HepG2 (cell line): ENCODE results near the gene DCAKD. TPM values are rescaled to one million over a fixed set of nuclear protein-coding genes. Genes with fewer than 3 reads are reported as not detected.

Source experiments
- ADNP ChIP-seq: sonication (generic); formaldehyde crosslinking; IDR thresholded peaks from 2 replicates; pipeline ENCODE4 v1.4.0; 2020; ENCODE audit warnings: missing genetic modification reagents
- CBX1 ChIP-seq: IDR thresholded peaks from one replicate; pipeline ENCODE4 v1.6.1; 2016; ENCODE audit warnings: antibody characterized with exemption, low read depth
- LRRFIP1 ChIP-seq: sonication (generic); formaldehyde crosslinking; conservative IDR thresholded peaks from 2 replicates; pipeline ENCODE4 v1.4.0; 2020; ENCODE audit warnings: missing genetic modification reagents
- NR2F6 ChIP-seq, 2 experiments: IDR thresholded peaks; 2 replicates each; pipeline ENCODE4 v1.6.1; 2016; ENCODE audit warnings: antibody characterized with exemption in 1 of 2, mild to moderate bottlenecking in 1 of 2
- RFX3 ChIP-seq: IDR thresholded peaks from 2 replicates; pipeline ENCODE4 v1.6.1; 2016; ENCODE audit warnings: missing biosample characterization, missing genetic modification reagents
- SAFB2 ChIP-seq: sonication (generic); formaldehyde crosslinking; IDR thresholded peaks from 2 replicates; pipeline ENCODE4 v1.5.1; 2020; ENCODE audit warnings: missing genetic modification reagents, low read depth, mild to moderate bottlenecking, borderline replicate concordance
- ZBTB37 ChIP-seq: sonication (generic); formaldehyde crosslinking; IDR thresholded peaks from 2 replicates; pipeline ENCODE4 v1.4.0; 2020; ENCODE audit warnings: mild to moderate bottlenecking, missing genetic modification reagents
- ZNF350 ChIP-seq: sonication (generic); formaldehyde crosslinking; IDR thresholded peaks from 2 replicates; pipeline ENCODE4 v1.4.0; 2020; ENCODE audit warnings: mild to moderate bottlenecking, low read depth, missing genetic modification reagents, borderline replicate concordance
- ZSCAN20 ChIP-seq: sonication (generic); formaldehyde crosslinking; IDR thresholded peaks from 2 replicates; pipeline ENCODE4 v1.4.0; 2020; ENCODE audit warnings: missing genetic modification reagents, mild to moderate bottlenecking, borderline replicate concordance
- polyA plus RNA-seq, 8 experiments: library from polyadenylated mRNA; depleted of rRNA in 3 of 8; stranded (reverse) in 7 of 8; unstranded in 1 of 8; fragments of >200 nt; fragmentation: Illumina TruSeq in 4 of 8; extraction: Trizol in 4 of 8; gene quantifications; 2 replicates each; pipeline versions ENCODE4 v1.2.1 to v1.2.3, GENCODE V29; 2011 to 2016; ENCODE audit warnings: low read depth in 4 of 8, missing spikeins in 1 of 8, mixed read lengths in 1 of 8; ENCODE audit not compliant: insufficient read depth in 1 of 8
- total RNA-seq, 5 experiments: library from RNA; depleted of rRNA; stranded (reverse); fragments of >200 nt; fragmentation: Illumina TruSeq; extraction: Trizol; gene quantifications; 2 replicates each; pipeline ENCODE4 v1.2.3, GENCODE V29; 2016; ENCODE audit warnings: low read depth in 1 of 5
- TF ChIP-seq, protein P1 (sequence below): sonication (generic); formaldehyde crosslinking; IDR thresholded peaks from 2 replicates; pipeline ENCODE4 v1.4.0; 2020; ENCODE audit warnings: mild to moderate bottlenecking, missing genetic modification reagents

The DCAKD gene
- total and polyA plus RNA-seq, 2 of the 13 experiments (the other 11 are each of a cell fraction or from before 2014, with no cell fraction given): 25.9 to 29.2 TPM

DNA sequence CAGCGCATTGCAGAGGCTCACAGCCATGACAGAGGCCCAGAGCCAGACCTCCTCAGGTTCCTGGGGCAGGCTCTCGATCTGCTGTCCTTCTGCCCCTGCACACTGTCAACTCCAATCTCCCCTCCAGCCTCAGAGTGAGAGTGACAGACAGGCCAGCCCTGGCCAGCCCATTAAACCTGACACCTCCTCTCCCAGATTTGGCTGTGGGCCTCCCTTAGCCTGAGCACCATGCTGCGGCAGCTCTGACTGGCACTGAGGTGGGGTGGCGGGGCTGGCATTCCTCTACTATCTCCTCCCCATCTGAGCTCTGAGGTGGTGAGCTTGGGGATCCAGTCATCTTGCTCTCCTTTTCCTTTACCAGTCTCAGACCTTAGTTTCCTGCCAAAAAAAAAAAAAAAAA is 67.9 kb downstream of the DCAKD start (continued):
- no peak for TF ChIP-seq ZBTB37
- TF ChIP-seq NR2F6 (IDR thresholded peaks at IDR 0.05): no peak
- no peak for TF ChIP-seq NR2F6 (CRISPR knock-in tag; IDR thresholded peaks at IDR 0.05)
- no peak for TF ChIP-seq RFX3 (CRISPR knock-in tag)
- TF ChIP-seq ZSCAN20 (CRISPR knock-in tag): no peak
- TF ChIP-seq LRRFIP1 (CRISPR knock-in tag): no peak
- TF ChIP-seq, protein P1, sequence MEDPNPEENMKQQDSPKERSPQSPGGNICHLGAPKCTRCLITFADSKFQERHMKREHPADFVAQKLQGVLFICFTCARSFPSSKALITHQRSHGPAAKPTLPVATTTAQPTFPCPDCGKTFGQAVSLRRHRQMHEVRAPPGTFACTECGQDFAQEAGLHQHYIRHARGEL (CRISPR knock-in tag): no peak
- TF ChIP-seq SAFB2 (CRISPR knock-in tag): no peak
- TF ChIP-seq ZNF350 (CRISPR knock-in tag): no peak
- no peak for TF ChIP-seq ADNP
- TF ChIP-seq CBX1: no peak
